Motor neuron (in vitro differentiated cells): ENCODE measurements around the gene HAUS3. TPM values are rescaled to one million over a fixed set of nuclear protein-coding genes. Genes with fewer than 3 reads are reported as not detected.
A peak's percentile ranks its signal among the peaks of the same experiment; 100 is the strongest.

Experiments used
- ATAC-seq, 8 experiments: fragments of 200-7000 bp; cut with Tn5 transposase; replicated peaks in 6 of 8; 2 replicates each; pipeline ENCODE4 v1.8.0; 2021; ENCODE audit warnings: mild to moderate bottlenecking in 8 of 8, moderate library complexity in 8 of 8
- H3K27ac ChIP-seq, 2 donors: fragments of 250-450 bp; sonication (Bioruptor Pico); 2 replicates each; pipeline ENCODE4 v1.9.0; 2021; ENCODE audit warnings: antibody characterized with exemption in 2 of 2, mild to moderate bottlenecking in 2 of 2, moderate library complexity in 1 of 2
- H3K4me1 ChIP-seq, 2 donors: fragments of 250-450 bp; sonication (Bioruptor Pico); replicated peaks in 1 of 2; 2 replicates each; pipeline ENCODE4 v1.6.1; 2021; ENCODE audit warnings: antibody characterized with exemption in 2 of 2, mild to moderate bottlenecking in 2 of 2, moderate library complexity in 1 of 2
- H3K4me3 ChIP-seq, 5 donors: fragments of 250-450 bp; sonication (Bioruptor Pico); 2 replicates each; pipeline ENCODE4 v1.9.0; 2021; ENCODE audit warnings: antibody characterized with exemption in 5 of 5, mild to moderate bottlenecking in 5 of 5, moderate library complexity in 4 of 5
- WGBS, 10 experiments: fragments of 450-650 bp; shearing (Covaris generic); methylation state at CpG; one replicate each; pipeline ENCODE4 v1.0.0; 2022; 5-methylcytosine and 5-hydroxymethylcytosine counted together
- in situ Hi-C, 9 experiments: fragments of 400-800 bp; cut with MboI; loops; one replicate each; pipeline ENCODE4 v1.15.0; 2021; ENCODE audit warnings: low sequenced_read_pairs in 9 of 9, low pct_unique_long_range_greater_than_20kb in 2 of 9; ENCODE audit not compliant: unreplicated experiment in 9 of 9
- total RNA-seq, 8 experiments: library from RNA; unstranded; fragments of 300-600 nt; gene quantifications; 2 replicates each; pipeline versions ENCODE4 v1.2.3 to v1.2.4, GENCODE V29; 2022

The HAUS3 gene
- total RNA-seq, 8 experiments from 2014 or later: 6.0 to 18.5 (median 10.2) TPM

GRCh38 chr4:2186865-2187172 is 55.1 kb downstream of the HAUS3 start:
- no peak overlapping the region for H3K27ac ChIP-seq
- no peak overlapping the region for H3K4me3 ChIP-seq
- H3K4me1 ChIP-seq: no peaks in the 10 kb centered on the region
- no peak for ATAC-seq
- in situ Hi-C loops: no loop called here

- no peak overlapping the region for H3K4me3 ChIP-seq
- H3K4me1 ChIP-seq: no peaks in the 10 kb centered on the region
- in situ Hi-C loops: no loop called here
- ATAC-seq: peak in 3 of 8 experiments; percentile 51 to 71 (median 64)
- no peak overlapping the region for H3K27ac ChIP-seq
- 17 to 60% (median 48%) methylated on average over 2 to 9 of the region's 9 CpGs for WGBS, 10 experiments
Observed at GRCh38 chr4:2186133-2186864, 55.6 kb downstream of the HAUS3 start.

GRCh38 chr4:2183394-2183793 is 58.5 kb downstream of the HAUS3 start:
- ATAC-seq: peak in 2 of 8 experiments; percentile 83 to 85
- in situ Hi-C loops: no loop called here
- no peak overlapping the region for H3K27ac ChIP-seq
- no peaks in the 10 kb centered on the region for H3K4me1 ChIP-seq
- no peak overlapping the region for H3K4me3 ChIP-seq

GRCh38 chr4:2182994-2183393 is 58.9 kb downstream of the HAUS3 start:
- H3K4me1 ChIP-seq: no peaks in the 10 kb centered on the region
- 11 to 100% (median 52%) methylated on average over 1 to 3 of the region's 3 CpGs; no CpG with 5 or more reads in 2 of the 10 experiments for WGBS, 10 experiments
- in situ Hi-C loops: no loop called here
- no peak overlapping the region for H3K4me3 ChIP-seq
- peak in 2 of 8 experiments; percentile 54 to 70 for ATAC-seq
- H3K27ac ChIP-seq: no peak overlapping the region

- no peak overlapping the region for H3K4me3 ChIP-seq
- no peak for ATAC-seq
- H3K27ac ChIP-seq: no peak overlapping the region
- 83 to 100% (median 100%) methylated on average over 1 to 2 of the region's 2 CpGs; no CpG with 5 or more reads in 3 of the 10 experiments for WGBS, 10 experiments
- no peaks in the 10 kb centered on the region for H3K4me1 ChIP-seq
- in situ Hi-C loops: no loop called here
Observed at GRCh38 chr4:2180410-2180809, 61.5 kb downstream of the HAUS3 start.

- no peaks in the 10 kb centered on the region for H3K4me1 ChIP-seq
- H3K4me3 ChIP-seq: no peak overlapping the region
- peak in 1 of 8 experiments; percentile 48 for ATAC-seq
- WGBS, 10 experiments: 76 to 100% (median 82%) methylated on average over 3 to 5 of the region's 7 CpGs; no CpG with 5 or more reads in 5 of the 10 experiments
- in situ Hi-C loops: no loop called here
- no peak overlapping the region for H3K27ac ChIP-seq
Observed at GRCh38 chr4:2179717-2180116, 62.2 kb downstream of the HAUS3 start.

- WGBS, 10 experiments: 80 to 100% (median 92%) methylated on average over 1 of the region's 1 CpG; no CpG with 5 or more reads in 4 of the 10 experiments
- in situ Hi-C loops: no loop called here
- Histone ChIP-seq H3K4me1 (no peaks in the 10 kb centered on the region), H3K4me3 (no peak overlapping the region), H3K27ac (no peak overlapping the region)
- no peak for ATAC-seq
Observed at GRCh38 chr4:2178986-2179385, 62.9 kb downstream of the HAUS3 start.

Other genes with a start within 250 kb of the HAUS3 start
- gene NELFA, start 233.1 kb downstream of the HAUS3 start, total RNA-seq: 10 to 100 TPM; 16.9 to 34.9 (median 27.9) TPM
- 10 to 100 TPM in 4 of 8 experiments, 1 to 10 TPM in 4; 2.0 to 17.1 (median 9.0) TPM for gene NAT8L, start 182.8 kb downstream of the HAUS3 start, total RNA-seq
- 1 to 10 TPM in 7 of 8 experiments, under 1 TPM in 1; 0.81 to 5.3 (median 2.7) TPM for gene POLN, start within 50 bp of the HAUS3 start, total RNA-seq
- 10 to 100 TPM; 12.8 to 53.6 (median 36.2) TPM for gene MXD4, start 20.0 kb upstream of the HAUS3 start, total RNA-seq
- gene ZFYVE28, start 176.5 kb upstream of the HAUS3 start, total RNA-seq: 1 to 10 TPM; 1.1 to 8.2 (median 4.3) TPM
- gene CFAP99, start 176.8 kb upstream of the HAUS3 start, total RNA-seq: 1 to 10 TPM in 3 of 8 experiments, under 1 TPM in 5; 0.05 to 9.1 (median 0.19) TPM
- gene RNF4, start 227.0 kb upstream of the HAUS3 start, total RNA-seq: 10 to 100 TPM; 37.5 to 70.3 (median 49.7) TPM